H9 (cell line): Measurements from ENCODE around the gene ATP13A2. TPM values are rescaled to one million over a fixed set of nuclear protein-coding genes. Genes with fewer than 3 reads are reported as not detected.
A peak's percentile ranks its signal among the peaks of the same experiment; 100 is the strongest.
"Not testable (repeated sequence)": the region's sequence is repeated elsewhere in the genome, so short reads cannot be mapped to it uniquely, and the experiment has no call there.

Experiments used
- DNase-seq: peaks from one replicate; pipeline ENCODE4 v3.0.0-alpha.2; 2017
- H2AFZ ChIP-seq: one replicate; pipeline ENCODE4 v1.6.1; 2013; ENCODE audit warnings: mild to moderate bottlenecking, low read length, control low read depth, moderate library complexity
- H2AK5ac ChIP-seq: 2 replicates; pipeline ENCODE4 v1.6.1; 2013; ENCODE audit warnings: low read length, control low read depth, mixed read lengths; ENCODE audit not compliant: insufficient read length
- H2BK120ac ChIP-seq: one replicate; pipeline ENCODE4 v1.6.1; 2013; ENCODE audit warnings: low read depth, mild to moderate bottlenecking, low read length, control low read depth, inconsistent platforms; ENCODE audit not compliant: poor library complexity, severe bottlenecking
- H2BK12ac ChIP-seq: 2 replicates; pipeline ENCODE4 v1.6.1; 2013; ENCODE audit warnings: low read length, control low read depth, mixed read lengths, low read depth; ENCODE audit not compliant: insufficient read length
- H2BK15ac ChIP-seq: 2 replicates; pipeline ENCODE4 v1.6.1; 2013; ENCODE audit warnings: low read depth, low read length, control low read depth
- H2BK20ac ChIP-seq: one replicate; pipeline ENCODE4 v1.6.1; 2013; ENCODE audit warnings: low read depth, mild to moderate bottlenecking, low read length, control low read depth, inconsistent platforms; ENCODE audit not compliant: poor library complexity, severe bottlenecking
- H2BK5ac ChIP-seq: 2 replicates; pipeline ENCODE4 v1.6.1; 2013; ENCODE audit warnings: low read length, control low read depth, mixed read lengths; ENCODE audit not compliant: insufficient read length
- H3K14ac ChIP-seq: 2 replicates; pipeline ENCODE4 v1.6.1; 2013; ENCODE audit warnings: low read length, control low read depth; ENCODE audit not compliant: insufficient read depth
- H3K18ac ChIP-seq: 2 replicates; pipeline ENCODE4 v1.6.1; 2013; ENCODE audit warnings: low read depth, mild to moderate bottlenecking, mixed read lengths, low read length, control low read depth; ENCODE audit not compliant: insufficient read length
- H3K23ac ChIP-seq: 2 replicates; pipeline ENCODE4 v1.6.1; 2013; ENCODE audit warnings: low read length, control low read depth, mixed read lengths, low read depth; ENCODE audit not compliant: insufficient read length
- H3K23me2 ChIP-seq: 2 replicates; pipeline ENCODE4 v1.6.1; 2013; ENCODE audit warnings: low read depth, mild to moderate bottlenecking, mixed read lengths, low read length, control low read depth; ENCODE audit not compliant: insufficient read length, poor library complexity, severe bottlenecking
- H3K27ac ChIP-seq: 2 replicates; pipeline ENCODE4 v1.5.1; 2013; ENCODE audit warnings: low read length, control low read depth, mixed read lengths, low read depth; ENCODE audit not compliant: insufficient read length
- H3K27me3 ChIP-seq: 2 replicates; pipeline ENCODE4 v1.6.1; 2013; ENCODE audit warnings: low read length, control low read depth, inconsistent platforms; ENCODE audit not compliant: insufficient read depth
- H3K4ac ChIP-seq: 2 replicates; pipeline ENCODE4 v1.6.1; 2013; ENCODE audit warnings: low read depth, mild to moderate bottlenecking, control low read depth, inconsistent platforms, low read length, moderate library complexity
- H3K4me1 ChIP-seq: 2 replicates; pipeline ENCODE4 v1.6.1; 2013; ENCODE audit warnings: low read length, control low read depth, inconsistent platforms; ENCODE audit not compliant: insufficient read depth
- H3K4me2 ChIP-seq: 2 replicates; pipeline ENCODE4 v1.6.1; 2013; ENCODE audit warnings: low read length, control low read depth, mixed read lengths; ENCODE audit not compliant: insufficient read length, insufficient read depth
- H3K56ac ChIP-seq: 2 replicates; pipeline ENCODE4 v1.6.1; 2013; ENCODE audit warnings: low read depth, mild to moderate bottlenecking, mixed read lengths, low read length, control low read depth; ENCODE audit not compliant: insufficient read length
- H3K79me1 ChIP-seq: 2 replicates; pipeline ENCODE4 v1.6.1; 2013; ENCODE audit warnings: low read depth, mild to moderate bottlenecking, moderate library complexity, low read length, control low read depth, inconsistent platforms; ENCODE audit not compliant: insufficient read depth, poor library complexity, severe bottlenecking
- H3K79me2 ChIP-seq: 2 replicates; pipeline ENCODE4 v1.6.1; 2013; ENCODE audit warnings: low read length, control low read depth, inconsistent platforms; ENCODE audit not compliant: insufficient read depth
- H3K9ac ChIP-seq: 2 replicates; pipeline ENCODE4 v1.6.1; 2013; ENCODE audit warnings: low read length, control low read depth, mixed read lengths; ENCODE audit not compliant: insufficient read length; ENCODE audit errors: extremely low read depth
- H3K9me3 ChIP-seq: one replicate; pipeline ENCODE4 v1.6.1; 2013; ENCODE audit warnings: low read depth, low read length, inconsistent platforms; ENCODE audit not compliant: control insufficient read depth
- H3T11ph ChIP-seq: one replicate; pipeline ENCODE4 v1.6.1; 2013; ENCODE audit warnings: mild to moderate bottlenecking, low read length, control low read depth, inconsistent platforms
- H4K20me1 ChIP-seq: one replicate; pipeline ENCODE4 v1.6.1; 2013; ENCODE audit not compliant: control insufficient read depth, insufficient read length, insufficient read depth
- H4K5ac ChIP-seq: 2 replicates; pipeline ENCODE4 v1.6.1; 2013; ENCODE audit warnings: low read depth, mild to moderate bottlenecking, mixed read lengths, low read length, control low read depth; ENCODE audit not compliant: insufficient read length
- H4K8ac ChIP-seq: replicated peaks from 2 replicates; pipeline ENCODE4 v1.6.1; 2013; ENCODE audit warnings: low read length, control low read depth, mixed read lengths, low read depth; ENCODE audit not compliant: insufficient read length
- H4K91ac ChIP-seq: 2 replicates; pipeline ENCODE4 v1.6.1; 2013; ENCODE audit warnings: low read depth, mild to moderate bottlenecking, moderate library complexity, mixed read lengths, low read length, control low read depth; ENCODE audit not compliant: insufficient read length
- H3K27ac Mint-ChIP-seq, 3 experiments: 2 replicates in 2 of 3; 3 replicates in 1 of 3; pipeline ENCODE4 v1.8.0; 2020 to 2021; ENCODE audit warnings: mixed read lengths in 3 of 3, mild to moderate bottlenecking in 1 of 3, moderate library complexity in 1 of 3
- H3K27me3 Mint-ChIP-seq: 2 replicates; pipeline ENCODE4 v1.8.0; 2021; ENCODE audit warnings: low read depth, mild to moderate bottlenecking, moderate library complexity, mixed read lengths
- H3K36me3 Mint-ChIP-seq, 3 experiments: 2 replicates in 2 of 3; 3 replicates in 1 of 3; pipeline ENCODE4 v1.8.0; 2020 to 2021; ENCODE audit warnings: low read depth in 3 of 3, mixed read lengths in 3 of 3; ENCODE audit not compliant: insufficient read depth in 1 of 3
- H3K4me1 Mint-ChIP-seq, 2 experiments: 2 replicates each; pipeline ENCODE4 v1.8.0; 2020; ENCODE audit warnings: mixed read lengths in 2 of 2
- H3K4me3 Mint-ChIP-seq, 2 experiments: 2 replicates in 1 of 2; 3 replicates in 1 of 2; pipeline ENCODE4 v1.8.0; 2020 to 2021; ENCODE audit warnings: mild to moderate bottlenecking in 2 of 2, mixed read lengths in 2 of 2, moderate library complexity in 1 of 2
- H3K9me3 Mint-ChIP-seq, 2 experiments: 2 replicates in 1 of 2; 3 replicates in 1 of 2; pipeline ENCODE4 v1.8.0; 2020; ENCODE audit warnings: mild to moderate bottlenecking in 2 of 2, mixed read lengths in 2 of 2, moderate library complexity in 1 of 2
- WGBS: extraction: QIAGEN DNeasy Blood & Tissue Kit; methylation state at CpG from one replicate; pipeline ENCODE4 v1.1.7; 2013; ENCODE audit warnings: missing lambda C conversion rate, low lambda C conversion rate, mixed read lengths; ENCODE audit not compliant: insufficient read length; ENCODE audit errors: extremely low coverage; 5-methylcytosine and 5-hydroxymethylcytosine counted together
- total RNA-seq: library from RNA; stranded (reverse); gene quantifications from 2 replicates; pipeline ENCODE4 v1.2.1, GENCODE V29; 2021

Gene ATP13A2
- total RNA-seq, 1 experiment from 2014 or later = 53.6 TPM

DNA sequence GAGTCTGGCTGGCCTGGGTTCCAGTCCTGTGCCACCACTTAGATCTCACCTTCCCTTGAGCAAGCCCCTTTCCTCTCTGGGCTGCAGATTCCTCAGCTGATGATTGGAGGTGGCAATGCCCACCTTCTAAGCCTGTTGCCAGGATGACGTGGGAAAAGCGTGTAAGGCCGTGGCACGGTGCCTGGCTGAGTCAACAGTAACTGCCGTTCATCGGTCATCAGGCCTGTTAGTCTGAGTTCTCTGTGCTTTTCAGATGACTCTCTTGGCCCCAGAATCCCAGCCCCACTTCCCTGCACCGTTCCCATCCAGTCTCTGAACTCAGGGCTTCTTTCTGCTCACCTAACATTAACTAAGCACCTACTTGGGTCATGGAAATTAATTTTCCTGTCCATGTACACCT lies 62.7 kb downstream of the ATP13A2 start:
- not testable (repeated sequence) for H3K4me2 ChIP-seq, H2BK5ac ChIP-seq, H2AFZ ChIP-seq, H3K9ac ChIP-seq, H4K20me1 ChIP-seq, H3T11ph ChIP-seq, H3K4me3 Mint-ChIP-seq, H3K18ac ChIP-seq, H2BK15ac ChIP-seq, H4K5ac ChIP-seq, H2AK5ac ChIP-seq, H2BK120ac ChIP-seq, H2BK12ac ChIP-seq, H3K23ac ChIP-seq, H4K8ac ChIP-seq, H4K91ac ChIP-seq, H3K9me3 Mint-ChIP-seq, H3K79me1 ChIP-seq, H3K4ac ChIP-seq, H3K23me2 ChIP-seq, H2BK20ac ChIP-seq, H3K56ac ChIP-seq, H3K27me3 ChIP-seq, DNase-seq, H3K4me1 Mint-ChIP-seq, H3K79me2 ChIP-seq, H3K27ac ChIP-seq, H3K14ac ChIP-seq, H3K27me3 Mint-ChIP-seq, H3K9me3 ChIP-seq, H3K4me1 ChIP-seq
- no CpG with 5 or more reads among the region's 7 CpGs for WGBS
- Mint-ChIP-seq H3K36me3 (peaks cover 7 to 30% (median 24%) of the 10 kb centered on the region in 3 experiments; a peak in 6 of 7 replicates), H3K27ac (peak overlapping the region in 1 of 3 experiments; percentile 59; a peak in 1 of 7 replicates)

- not testable (repeated sequence) for H3K9me3 Mint-ChIP-seq, H3K4me2 ChIP-seq, DNase-seq, H3K27ac ChIP-seq, H3K9ac ChIP-seq, H3K79me1 ChIP-seq, H2AK5ac ChIP-seq, H3K4me1 Mint-ChIP-seq, H2BK15ac ChIP-seq, H3K56ac ChIP-seq, H3K18ac ChIP-seq, H4K5ac ChIP-seq, H4K91ac ChIP-seq, H3K27me3 ChIP-seq, H3K79me2 ChIP-seq, H3T11ph ChIP-seq, H3K27me3 Mint-ChIP-seq, H2AFZ ChIP-seq, H3K14ac ChIP-seq, H3K9me3 ChIP-seq, H3K4me1 ChIP-seq, H3K4me3 Mint-ChIP-seq, H2BK20ac ChIP-seq, H2BK5ac ChIP-seq, H4K20me1 ChIP-seq, H2BK12ac ChIP-seq, H3K4ac ChIP-seq, H2BK120ac ChIP-seq, H3K23me2 ChIP-seq, H3K23ac ChIP-seq, H4K8ac ChIP-seq
- no CpG with 5 or more reads among the region's 26 CpGs for WGBS
- H3K36me3 Mint-ChIP-seq = peaks cover 11 to 37% (median 29%) of the 10 kb centered on the region in 3 experiments
- peak overlapping the region in 1 of 3 experiments; percentile 62; a peak in 1 of 7 replicates for H3K27ac Mint-ChIP-seq
Measured at GRCh38 chr1:16948282-16948891, 63.3 kb downstream of the ATP13A2 start.
